ENCODE measurements around the gene ZNF878.
A peak's percentile ranks its signal among the peaks of the same experiment; 100 is the strongest.

ZNF878 gene

GRCh38 chr19:12034620-12035019, 18.1 kb downstream of the ZNF878 start:
- no peak for DNase-seq

- DNase-seq, result no peak
These were observed 18.6 kb downstream of the ZNF878 start for GRCh38 chr19:12034198-12034597.

GRCh38 chr19:12015753-12016116, 37.0 kb downstream of the ZNF878 start:
- no peak for DNase-seq

- DNase-seq, result no peak
These were observed 37.6 kb downstream of the ZNF878 start for GRCh38 chr19:12015015-12015752.

GRCh38 chr19:12000152-12000981, 52.4 kb downstream of the ZNF878 start:
- peak; percentile 13 for DNase-seq

- DNase-seq, result peak; percentile 11
These were observed 57.6 kb downstream of the ZNF878 start for GRCh38 chr19:11995174-11995573.
